GM10847 (cell line): ENCODE measurements around the gene CREB5.

ENCODE experiments used
- POLR2A ChIP-seq: IDR thresholded peaks from 2 replicates; pipeline ENCODE4 v1.6.1; 2011; ENCODE audit not compliant: insufficient read length; ENCODE audit errors: extremely low read depth

Gene CREB5

GRCh38 chr7:28782362-28782761 lies 370.0 kb downstream of the CREB5 start:
- no peak for TF ChIP-seq POLR2A

DNA sequence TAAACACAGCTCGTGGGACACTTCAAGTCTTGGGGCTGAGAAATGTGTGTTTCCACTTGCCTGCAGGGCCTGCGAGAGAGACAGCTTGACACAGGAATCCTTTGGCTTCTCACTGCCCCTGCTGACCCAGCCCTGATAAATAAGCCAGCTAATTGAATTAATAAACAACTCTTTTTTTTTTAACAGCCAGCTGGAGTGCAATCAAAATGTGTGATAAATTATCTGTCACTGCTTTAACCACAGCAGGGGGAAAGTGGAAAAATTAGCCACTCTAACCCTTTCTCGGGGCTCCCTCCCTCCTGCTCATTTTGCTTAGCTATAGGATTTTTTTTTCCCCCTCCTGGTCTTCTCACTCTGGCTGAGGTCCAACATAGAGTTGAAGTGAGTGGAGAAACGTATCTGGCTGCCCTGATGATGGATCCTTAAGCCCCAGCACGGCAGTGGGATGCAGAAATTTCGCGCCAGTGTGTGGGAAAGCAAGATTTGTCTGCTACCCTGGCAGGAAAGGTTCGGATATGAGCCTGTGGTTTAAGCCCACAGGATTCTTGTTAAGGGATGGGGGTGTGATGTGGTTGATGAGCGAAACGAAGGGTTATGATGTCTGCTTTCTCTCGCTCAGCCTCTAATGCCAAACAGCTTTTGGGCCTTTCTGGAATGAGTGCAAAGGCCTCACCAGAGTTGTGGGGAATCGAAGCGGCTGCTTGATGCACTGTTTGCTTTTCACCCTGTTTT lies 372.0 kb downstream of the CREB5 start:
- no peak for TF ChIP-seq POLR2A

DNA sequence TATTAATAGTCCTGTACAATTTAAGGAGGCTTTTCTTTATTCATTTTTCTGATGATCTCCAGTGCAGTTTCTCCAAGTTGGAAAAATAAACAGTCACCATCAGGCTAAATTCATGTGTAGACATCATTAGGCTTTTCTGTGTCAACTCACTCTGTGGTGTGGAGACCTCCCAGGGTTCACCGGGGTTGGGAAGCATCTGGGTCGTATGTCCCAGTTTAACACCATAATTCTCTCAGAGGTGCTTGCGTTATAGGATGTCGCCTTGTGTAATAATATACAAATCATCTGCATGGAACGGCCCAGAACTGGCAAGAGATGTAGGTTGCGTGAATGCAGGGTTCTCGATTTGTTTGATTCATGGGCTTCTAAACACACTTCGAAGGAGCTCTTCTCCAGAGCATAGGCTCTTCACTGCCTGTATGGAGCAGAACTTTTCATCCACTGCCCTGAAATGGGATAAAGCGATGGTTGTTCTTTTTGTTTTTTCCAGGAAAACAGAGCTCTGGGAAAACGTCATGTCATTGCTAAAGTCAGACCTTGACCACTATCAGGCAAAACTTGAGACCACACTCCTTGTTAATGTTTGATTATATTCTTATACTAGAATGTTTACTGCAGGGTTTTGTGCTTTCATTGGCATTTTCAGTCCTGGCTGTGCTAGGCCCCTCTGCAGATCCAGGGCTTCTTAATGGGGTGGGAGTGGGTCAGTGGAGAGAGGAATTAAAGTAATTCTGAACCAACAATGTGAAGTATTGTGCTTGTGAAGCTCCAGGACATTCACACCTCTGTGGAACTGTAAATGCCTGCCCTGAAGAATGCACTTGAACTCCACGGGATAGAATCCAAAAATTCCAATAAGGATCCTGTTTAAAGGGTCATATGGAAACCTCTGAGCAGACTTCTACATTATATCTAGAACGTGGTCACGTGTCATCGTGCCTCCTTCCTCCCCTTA lies 373.0 kb downstream of the CREB5 start:
- no peak for TF ChIP-seq POLR2A

DNA sequence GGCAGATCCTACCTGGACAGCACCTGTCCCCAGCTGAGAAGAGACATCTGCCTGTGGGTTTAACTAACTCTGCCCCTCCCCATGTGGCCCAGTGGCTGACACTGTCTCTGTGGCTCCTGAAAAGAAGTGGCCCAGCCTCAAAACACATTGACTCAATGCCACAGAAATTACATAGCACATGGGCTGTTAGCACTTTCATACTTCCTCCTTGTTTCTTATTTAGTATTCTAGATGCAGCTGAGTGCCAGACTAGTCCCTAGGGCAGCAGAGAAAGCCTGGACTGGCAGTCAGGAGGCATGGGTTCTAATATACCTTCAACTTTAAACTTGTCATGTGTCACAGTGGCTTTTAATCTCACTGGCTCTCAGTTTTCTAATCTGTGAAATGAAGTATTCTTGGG lies 374.8 kb downstream of the CREB5 start:
- TF ChIP-seq POLR2A, result no peak

DNA sequence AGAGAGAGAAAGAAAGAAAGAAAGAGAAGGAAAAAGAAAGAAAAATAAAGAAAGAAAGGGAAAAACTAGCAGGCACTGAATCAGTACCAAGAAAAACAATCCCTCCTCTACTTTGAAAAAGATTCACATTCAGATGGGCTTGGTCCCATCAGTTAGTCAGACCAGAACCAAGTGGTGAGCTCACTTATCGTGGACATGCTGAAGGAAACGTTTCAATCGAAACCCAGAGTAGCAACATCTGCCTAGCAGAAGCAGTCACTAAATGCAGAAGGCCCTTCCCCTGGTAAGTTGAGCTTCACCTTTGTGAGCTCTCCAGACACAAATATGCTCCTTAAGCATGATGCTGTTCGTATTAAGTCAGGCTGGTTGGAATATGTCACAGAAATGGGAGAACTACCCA lies 378.1 kb downstream of the CREB5 start:
- TF ChIP-seq POLR2A, result no peak

DNA sequence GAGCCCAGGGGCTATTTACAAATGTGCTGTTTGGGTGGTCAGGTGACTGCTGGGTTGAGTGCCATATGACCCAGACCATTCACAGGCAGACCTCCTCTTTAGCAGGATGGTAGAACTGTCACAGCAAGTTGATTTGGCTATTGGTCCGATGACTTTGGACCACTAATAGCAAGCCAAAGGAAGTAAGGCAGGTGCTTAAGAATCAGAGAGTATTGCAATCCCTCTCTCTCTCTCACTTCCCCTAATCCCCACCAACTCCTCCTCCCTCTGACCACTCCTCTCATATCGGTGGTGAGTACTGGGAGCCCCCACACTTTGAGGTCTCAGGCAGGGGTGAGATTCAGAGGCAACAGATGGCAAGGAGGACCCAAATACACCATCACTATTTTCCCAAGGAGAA lies 380.5 kb downstream of the CREB5 start:
- no peak for TF ChIP-seq POLR2A

DNA sequence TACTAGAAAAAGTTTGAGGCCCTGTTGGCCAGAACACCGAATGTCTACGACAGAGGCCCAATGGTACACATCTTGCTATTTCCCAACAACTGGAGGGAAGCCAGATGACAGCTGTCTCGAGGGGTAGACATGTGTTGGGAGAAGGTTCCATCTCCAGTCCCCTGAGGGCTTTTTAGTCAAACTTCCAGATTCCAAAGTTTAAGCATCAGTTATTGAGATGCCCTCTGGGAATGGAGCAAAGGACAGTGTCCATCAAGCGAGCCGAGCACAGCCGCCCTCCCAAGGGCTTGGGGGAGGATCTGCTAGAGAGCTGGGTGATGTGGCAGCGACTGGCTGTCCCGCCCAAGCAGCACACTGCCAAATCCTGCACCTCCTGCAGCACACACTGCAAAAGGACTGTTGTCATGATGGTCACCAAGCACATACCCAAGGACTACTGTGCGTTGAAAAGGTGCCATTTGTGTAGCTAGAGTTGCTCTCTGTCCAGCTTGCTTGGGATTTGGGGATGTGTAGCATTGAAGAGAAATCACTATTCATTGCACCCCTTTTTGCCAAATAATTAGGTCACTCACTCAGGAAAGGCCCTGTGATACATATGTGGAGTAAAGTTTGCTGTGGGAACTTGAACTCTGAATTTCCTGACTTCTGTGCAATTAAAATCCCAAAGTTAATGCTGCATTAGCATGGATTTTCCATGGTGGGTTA lies 381.2 kb downstream of the CREB5 start:
- no peak for TF ChIP-seq POLR2A

- TF ChIP-seq POLR2A, result no peak
Measured at GRCh38 chr7:28798274-28798673, 386.0 kb downstream of the CREB5 start.

- TF ChIP-seq POLR2A, result no peak
Measured at GRCh38 chr7:28799619-28800018, 387.3 kb downstream of the CREB5 start.

GRCh38 chr7:28800150-28800549 lies 387.8 kb downstream of the CREB5 start:
- no peak for TF ChIP-seq POLR2A

GRCh38 chr7:28802450-28802849 lies 390.1 kb downstream of the CREB5 start:
- no peak for TF ChIP-seq POLR2A

GRCh38 chr7:28804157-28804556 lies 391.8 kb downstream of the CREB5 start:
- TF ChIP-seq POLR2A, result no peak

- TF ChIP-seq POLR2A, result no peak
Measured at GRCh38 chr7:28804990-28805389, 392.7 kb downstream of the CREB5 start.

GRCh38 chr7:28806841-28807240 lies 394.5 kb downstream of the CREB5 start:
- no peak for TF ChIP-seq POLR2A

DNA sequence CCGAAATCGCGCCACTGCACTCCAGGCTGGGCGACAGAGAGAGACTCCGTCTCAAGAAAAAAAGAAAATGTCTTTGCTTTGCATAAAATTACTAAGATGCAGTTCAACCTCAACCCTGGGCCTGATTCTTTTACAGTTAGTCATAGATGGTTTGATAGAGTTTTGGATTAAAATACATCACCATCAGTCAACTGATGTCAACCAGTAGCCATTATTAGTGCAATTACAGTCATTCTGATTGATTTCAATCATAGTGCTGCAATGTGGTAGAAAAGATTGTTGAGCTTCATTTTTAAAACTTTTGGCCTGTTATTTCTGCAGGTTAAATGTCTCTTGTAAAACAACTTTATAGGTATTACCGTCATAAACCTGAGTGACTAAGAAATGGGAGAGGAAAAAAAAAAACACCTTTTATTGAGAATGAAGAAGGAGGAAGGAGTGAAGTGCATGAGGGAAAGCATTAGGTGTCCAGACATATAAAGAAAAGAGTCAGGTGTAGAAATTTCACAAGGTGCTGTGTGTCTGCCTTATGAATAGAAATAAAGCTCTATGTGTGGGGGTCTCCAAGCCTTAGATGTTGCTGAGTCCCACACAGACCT lies 395.2 kb downstream of the CREB5 start:
- no peak for TF ChIP-seq POLR2A
